HEK293 (cell line): ENCODE measurements around the gene CUL9.

Experiments
- GLI2 ChIP-seq: fragments of 450-650 bp; formaldehyde crosslinking; IDR thresholded peaks from 2 replicates; pipeline ENCODE4; 2017; ENCODE audit warnings: missing biosample characterization, missing genetic modification characterization, low read depth, borderline replicate concordance
- HOXD13 ChIP-seq: sonication (generic); formaldehyde crosslinking; IDR thresholded peaks from 2 replicates; pipeline ENCODE4 v1.8.0; 2022; ENCODE audit warnings: missing genetic modification reagents, borderline replicate concordance
- KLF1 ChIP-seq: fragments of 450-650 bp; formaldehyde crosslinking; IDR thresholded peaks from 2 replicates; pipeline ENCODE4 v1.5.1; 2016; ENCODE audit warnings: missing biosample characterization, missing genetic modification characterization
- KLF10 ChIP-seq: fragments of 450-650 bp; IDR thresholded peaks from 2 replicates; pipeline ENCODE4 v1.5.1; 2018; ENCODE audit warnings: missing biosample characterization, mild to moderate bottlenecking, missing genetic modification characterization
- MYNN ChIP-seq: fragments of 450-650 bp; formaldehyde crosslinking; IDR thresholded peaks from 2 replicates; pipeline ENCODE4 v1.5.1; 2016; ENCODE audit warnings: missing biosample characterization, missing genetic modification characterization, borderline replicate concordance
- OSR2 ChIP-seq: fragments of 450-650 bp; formaldehyde crosslinking; IDR thresholded peaks from 2 replicates; pipeline ENCODE4 v1.5.1; 2016; ENCODE audit warnings: missing biosample characterization, missing genetic modification characterization
- REPIN1 ChIP-seq: fragments of 450-650 bp; formaldehyde crosslinking; IDR thresholded peaks from 2 replicates; pipeline ENCODE4 v1.5.1; 2017; ENCODE audit warnings: missing biosample characterization, missing genetic modification characterization, low read depth
- ZBTB17 ChIP-seq: fragments of 450-650 bp; formaldehyde crosslinking; IDR thresholded peaks from 2 replicates; pipeline ENCODE4 v1.5.1; 2016; ENCODE audit warnings: missing biosample characterization, missing genetic modification characterization
- ZFP3 ChIP-seq: fragments of 450-650 bp; formaldehyde crosslinking; IDR thresholded peaks from 2 replicates; pipeline ENCODE4 v1.5.1; 2016; ENCODE audit warnings: low read depth, missing biosample characterization, missing genetic modification characterization
- ZFP69B ChIP-seq: fragments of 450-650 bp; formaldehyde crosslinking; IDR thresholded peaks from 2 replicates; pipeline ENCODE4 v1.5.1; 2016; ENCODE audit warnings: missing biosample characterization, missing genetic modification characterization
- ZNF211 ChIP-seq: fragments of 450-650 bp; formaldehyde crosslinking; IDR thresholded peaks from 2 replicates; pipeline ENCODE4 v1.5.1; 2016; ENCODE audit warnings: low read depth, missing biosample characterization, missing genetic modification characterization
- ZNF24 ChIP-seq: fragments of 450-650 bp; formaldehyde crosslinking; IDR thresholded peaks from 2 replicates; pipeline ENCODE4 v1.5.1; 2016; ENCODE audit warnings: missing biosample characterization, missing genetic modification characterization
- ZNF37A ChIP-seq: fragments of 450-650 bp; IDR thresholded peaks from 2 replicates; pipeline ENCODE4 v1.5.1; 2018; ENCODE audit warnings: missing biosample characterization, missing genetic modification characterization
- ZNF416 ChIP-seq: fragments of 450-650 bp; formaldehyde crosslinking; IDR thresholded peaks from 2 replicates; pipeline ENCODE4 v1.5.1; 2016; ENCODE audit warnings: missing biosample characterization, missing genetic modification characterization
- ZNF529 ChIP-seq: fragments of 450-650 bp; formaldehyde crosslinking; IDR thresholded peaks from 2 replicates; pipeline ENCODE4 v1.5.1; 2017; ENCODE audit warnings: missing genetic modification characterization, missing biosample characterization; ENCODE audit not compliant: insufficient replicate concordance
- ZNF544 ChIP-seq: fragments of 450-650 bp; formaldehyde crosslinking; IDR thresholded peaks from 2 replicates; pipeline ENCODE4 v1.5.0; 2017; ENCODE audit warnings: missing biosample characterization, missing genetic modification characterization
- ZNF558 ChIP-seq: fragments of 450-650 bp; formaldehyde crosslinking; IDR thresholded peaks from 2 replicates; pipeline ENCODE4 v1.5.1; 2016; ENCODE audit warnings: missing biosample characterization, missing genetic modification characterization
- ZNF561 ChIP-seq: fragments of 450-650 bp; IDR thresholded peaks from 2 replicates; pipeline ENCODE4 v1.5.1; 2018; ENCODE audit warnings: missing biosample characterization, missing genetic modification characterization, borderline replicate concordance
- ZNF571 ChIP-seq: fragments of 450-650 bp; formaldehyde crosslinking; IDR thresholded peaks from 2 replicates; pipeline ENCODE4 v1.5.0; 2017; ENCODE audit warnings: missing biosample characterization, missing genetic modification characterization
- ZNF624 ChIP-seq: fragments of 450-650 bp; formaldehyde crosslinking; IDR thresholded peaks from 2 replicates; pipeline ENCODE4 v1.5.1; 2017; ENCODE audit warnings: missing biosample characterization, missing genetic modification characterization
- ZNF654 ChIP-seq: fragments of 450-650 bp; formaldehyde crosslinking; IDR thresholded peaks from 2 replicates; pipeline ENCODE4 v1.5.1; 2016; ENCODE audit warnings: low read depth, missing biosample characterization, missing genetic modification characterization
- ZNF677 ChIP-seq: fragments of 450-650 bp; IDR thresholded peaks from 2 replicates; pipeline ENCODE4 v1.5.0; 2018; ENCODE audit warnings: missing biosample characterization, mild to moderate bottlenecking, missing genetic modification characterization, moderate library complexity
- ZNF707 ChIP-seq: fragments of 450-650 bp; formaldehyde crosslinking; IDR thresholded peaks from 2 replicates; pipeline ENCODE4 v1.5.1; 2016; ENCODE audit warnings: missing biosample characterization, missing genetic modification characterization
- ZNF785 ChIP-seq: fragments of 450-650 bp; formaldehyde crosslinking; IDR thresholded peaks from 2 replicates; pipeline ENCODE4 v1.5.1; 2016; ENCODE audit warnings: missing biosample characterization, missing genetic modification characterization
- ZSCAN30 ChIP-seq: fragments of 450-650 bp; IDR thresholded peaks from 2 replicates; pipeline ENCODE4 v1.5.1; 2018; ENCODE audit warnings: missing biosample characterization, mild to moderate bottlenecking, missing genetic modification characterization, moderate library complexity
- TF ChIP-seq, protein P1 (sequence below): fragments of 450-650 bp; formaldehyde crosslinking; IDR thresholded peaks from 2 replicates; pipeline ENCODE4 v1.5.1; 2017; ENCODE audit warnings: missing biosample characterization, missing genetic modification characterization
- TF ChIP-seq, protein P2 (sequence below): fragments of 450-650 bp; formaldehyde crosslinking; IDR thresholded peaks from 2 replicates; pipeline ENCODE4 v1.5.1; 2016; ENCODE audit warnings: missing biosample characterization, missing genetic modification characterization
- TF ChIP-seq, protein P3 (sequence below): fragments of 450-650 bp; formaldehyde crosslinking; IDR thresholded peaks from 2 replicates; pipeline ENCODE4 v1.5.1; 2017; ENCODE audit warnings: missing biosample characterization, missing genetic modification characterization
- TF ChIP-seq, protein P4 (sequence below): fragments of 450-650 bp; formaldehyde crosslinking; IDR thresholded peaks from 2 replicates; pipeline ENCODE4 v1.5.1; 2016; ENCODE audit warnings: missing biosample characterization, missing genetic modification characterization, low read depth
- TF ChIP-seq, protein P5 (sequence below): fragments of 450-650 bp; formaldehyde crosslinking; IDR thresholded peaks from 2 replicates; pipeline ENCODE4 v1.5.1; 2016; ENCODE audit warnings: missing biosample characterization, missing genetic modification characterization

The CUL9 gene

DNA sequence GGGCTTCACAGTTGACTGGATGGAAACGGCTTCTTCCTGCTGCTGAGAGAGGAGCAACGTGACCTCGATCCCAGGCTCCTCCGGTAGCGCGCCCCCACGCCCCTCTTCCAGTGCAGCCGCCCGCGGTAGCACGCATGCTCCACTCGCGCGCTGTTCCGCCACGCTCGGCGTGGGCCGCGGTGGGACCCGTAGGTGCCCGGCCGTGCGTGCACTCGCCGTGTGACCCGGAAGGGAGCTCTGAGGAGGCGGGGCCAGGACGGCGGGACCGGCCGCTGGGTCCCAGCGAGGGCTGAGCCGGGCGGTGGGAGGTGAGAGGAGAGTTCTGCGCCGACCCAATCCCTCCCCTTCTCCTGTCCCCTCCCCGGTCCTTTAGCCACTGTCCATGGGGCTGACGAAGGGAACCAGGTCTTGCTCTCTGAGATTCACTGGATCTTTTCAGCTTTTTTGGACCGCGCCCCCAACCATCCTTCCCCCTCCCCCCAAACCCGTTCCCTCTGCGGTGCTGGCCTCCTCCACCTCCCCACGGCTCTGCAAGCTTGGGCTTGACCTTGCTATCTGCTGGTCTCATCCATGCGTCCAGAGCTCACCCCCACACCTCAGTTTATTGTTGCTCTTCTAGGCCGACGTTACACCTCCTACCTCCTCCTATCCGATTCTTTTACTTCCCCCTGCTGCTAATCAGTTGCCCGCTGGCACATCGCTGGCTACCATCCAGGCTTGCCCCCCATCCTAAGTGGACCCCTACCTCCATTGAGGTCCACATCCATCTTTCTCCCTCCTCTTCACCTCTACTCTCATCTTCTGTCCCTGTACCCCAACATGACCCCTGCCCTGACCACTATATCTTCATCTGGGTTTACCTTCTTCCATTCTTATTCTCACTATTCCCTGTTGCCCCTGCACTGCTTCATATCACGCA is at the start of gene CUL9 (continued):
- TF ChIP-seq, protein P1, sequence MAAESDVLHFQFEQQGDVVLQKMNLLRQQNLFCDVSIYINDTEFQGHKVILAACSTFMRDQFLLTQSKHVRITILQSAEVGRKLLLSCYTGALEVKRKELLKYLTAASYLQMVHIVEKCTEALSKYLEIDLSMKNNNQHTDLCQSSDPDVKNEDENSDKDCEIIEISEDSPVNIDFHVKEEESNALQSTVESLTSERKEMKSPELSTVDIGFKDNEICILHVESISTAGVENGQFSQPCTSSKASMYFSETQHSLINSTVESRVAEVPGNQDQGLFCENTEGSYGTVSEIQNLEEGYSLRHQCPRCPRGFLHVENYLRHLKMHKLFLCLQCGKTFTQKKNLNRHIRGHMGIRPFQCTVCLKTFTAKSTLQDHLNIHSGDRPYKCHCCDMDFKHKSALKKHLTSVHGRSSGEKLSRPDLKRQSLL (tag by site-specific recombination) = no peak
- TF ChIP-seq ZNF707 (no peak), ZNF544 (tag by site-specific recombination) (no peak), REPIN1 (tag by site-specific recombination) (no peak), ZBTB17 (peak; percentile 61), ZNF211 (tag by site-specific recombination) (no peak), ZNF677 (tag by site-specific recombination) (no peak), GLI2 (tag by site-specific recombination) (no peak), ZNF558 (tag by site-specific recombination) (no peak), MYNN (tag by site-specific recombination) (no peak), ZNF624 (tag by site-specific recombination) (no peak), ZNF561 (tag by site-specific recombination) (peak; percentile 86; the same call in 1 of the 2 replicates), ZNF654 (tag by site-specific recombination) (no peak), ZNF529 (tag by site-specific recombination) (no peak), ZNF37A (no peak), ZNF24 (tag by site-specific recombination) (no peak), HOXD13 (CRISPR knock-in tag) (no peak), ZFP69B (tag by site-specific recombination) (peak; percentile 99), ZNF416 (tag by site-specific recombination) (no peak), ZSCAN30 (tag by site-specific recombination) (peak; percentile 79; the same call in 1 of the 2 replicates), KLF10 (0 out of 2 replicates have a peak, but pooled peaks have one; percentile 4), ZFP3 (tag by site-specific recombination) (no peak), OSR2 (tag by site-specific recombination) (peak; percentile 65), KLF1 (peak; percentile 31; the same call in 1 of the 2 replicates), ZNF785 (tag by site-specific recombination) (peak; percentile 93; the same call in 1 of the 2 replicates), ZNF571 (tag by site-specific recombination) (no peak)
- TF ChIP-seq, protein P2, sequence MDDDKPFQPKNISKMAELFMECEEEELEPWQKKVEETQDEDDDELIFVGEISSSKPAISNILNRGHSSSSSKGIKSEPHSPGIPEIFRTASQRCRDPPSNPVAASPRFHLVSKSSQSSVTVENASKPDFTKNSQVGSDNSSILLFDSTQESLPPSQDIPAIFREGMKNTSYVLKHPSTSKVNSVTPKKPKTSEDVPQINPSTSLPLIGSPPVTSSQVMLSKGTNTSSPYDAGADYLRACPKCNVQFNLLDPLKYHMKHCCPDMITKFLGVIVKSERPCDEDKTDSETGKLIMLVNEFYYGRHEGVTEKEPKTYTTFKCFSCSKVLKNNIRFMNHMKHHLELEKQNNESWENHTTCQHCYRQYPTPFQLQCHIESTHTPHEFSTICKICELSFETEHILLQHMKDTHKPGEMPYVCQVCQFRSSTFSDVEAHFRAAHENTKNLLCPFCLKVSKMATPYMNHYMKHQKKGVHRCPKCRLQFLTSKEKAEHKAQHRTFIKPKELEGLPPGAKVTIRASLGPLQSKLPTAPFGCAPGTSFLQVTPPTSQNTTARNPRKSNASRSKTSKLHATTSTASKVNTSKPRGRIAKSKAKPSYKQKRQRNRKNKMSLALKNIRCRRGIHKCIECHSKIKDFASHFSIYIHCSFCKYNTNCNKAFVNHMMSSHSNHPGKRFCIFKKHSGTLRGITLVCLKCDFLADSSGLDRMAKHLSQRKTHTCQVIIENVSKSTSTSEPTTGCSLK (tag by site-specific recombination) = no peak
- TF ChIP-seq, protein P3, sequence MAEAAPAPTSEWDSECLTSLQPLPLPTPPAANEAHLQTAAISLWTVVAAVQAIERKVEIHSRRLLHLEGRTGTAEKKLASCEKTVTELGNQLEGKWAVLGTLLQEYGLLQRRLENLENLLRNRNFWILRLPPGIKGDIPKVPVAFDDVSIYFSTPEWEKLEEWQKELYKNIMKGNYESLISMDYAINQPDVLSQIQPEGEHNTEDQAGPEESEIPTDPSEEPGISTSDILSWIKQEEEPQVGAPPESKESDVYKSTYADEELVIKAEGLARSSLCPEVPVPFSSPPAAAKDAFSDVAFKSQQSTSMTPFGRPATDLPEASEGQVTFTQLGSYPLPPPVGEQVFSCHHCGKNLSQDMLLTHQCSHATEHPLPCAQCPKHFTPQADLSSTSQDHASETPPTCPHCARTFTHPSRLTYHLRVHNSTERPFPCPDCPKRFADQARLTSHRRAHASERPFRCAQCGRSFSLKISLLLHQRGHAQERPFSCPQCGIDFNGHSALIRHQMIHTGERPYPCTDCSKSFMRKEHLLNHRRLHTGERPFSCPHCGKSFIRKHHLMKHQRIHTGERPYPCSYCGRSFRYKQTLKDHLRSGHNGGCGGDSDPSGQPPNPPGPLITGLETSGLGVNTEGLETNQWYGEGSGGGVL = peak; percentile 72
- TF ChIP-seq, protein P4, sequence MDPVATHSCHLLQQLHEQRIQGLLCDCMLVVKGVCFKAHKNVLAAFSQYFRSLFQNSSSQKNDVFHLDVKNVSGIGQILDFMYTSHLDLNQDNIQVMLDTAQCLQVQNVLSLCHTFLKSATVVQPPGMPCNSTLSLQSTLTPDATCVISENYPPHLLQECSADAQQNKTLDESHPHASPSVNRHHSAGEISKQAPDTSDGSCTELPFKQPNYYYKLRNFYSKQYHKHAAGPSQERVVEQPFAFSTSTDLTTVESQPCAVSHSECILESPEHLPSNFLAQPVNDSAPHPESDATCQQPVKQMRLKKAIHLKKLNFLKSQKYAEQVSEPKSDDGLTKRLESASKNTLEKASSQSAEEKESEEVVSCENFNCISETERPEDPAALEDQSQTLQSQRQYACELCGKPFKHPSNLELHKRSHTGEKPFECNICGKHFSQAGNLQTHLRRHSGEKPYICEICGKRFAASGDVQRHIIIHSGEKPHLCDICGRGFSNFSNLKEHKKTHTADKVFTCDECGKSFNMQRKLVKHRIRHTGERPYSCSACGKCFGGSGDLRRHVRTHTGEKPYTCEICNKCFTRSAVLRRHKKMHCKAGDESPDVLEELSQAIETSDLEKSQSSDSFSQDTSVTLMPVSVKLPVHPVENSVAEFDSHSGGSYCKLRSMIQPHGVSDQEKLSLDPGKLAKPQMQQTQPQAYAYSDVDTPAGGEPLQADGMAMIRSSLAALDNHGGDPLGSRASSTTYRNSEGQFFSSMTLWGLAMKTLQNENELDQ (tag by site-specific recombination) = no peak
- TF ChIP-seq, protein P5, sequence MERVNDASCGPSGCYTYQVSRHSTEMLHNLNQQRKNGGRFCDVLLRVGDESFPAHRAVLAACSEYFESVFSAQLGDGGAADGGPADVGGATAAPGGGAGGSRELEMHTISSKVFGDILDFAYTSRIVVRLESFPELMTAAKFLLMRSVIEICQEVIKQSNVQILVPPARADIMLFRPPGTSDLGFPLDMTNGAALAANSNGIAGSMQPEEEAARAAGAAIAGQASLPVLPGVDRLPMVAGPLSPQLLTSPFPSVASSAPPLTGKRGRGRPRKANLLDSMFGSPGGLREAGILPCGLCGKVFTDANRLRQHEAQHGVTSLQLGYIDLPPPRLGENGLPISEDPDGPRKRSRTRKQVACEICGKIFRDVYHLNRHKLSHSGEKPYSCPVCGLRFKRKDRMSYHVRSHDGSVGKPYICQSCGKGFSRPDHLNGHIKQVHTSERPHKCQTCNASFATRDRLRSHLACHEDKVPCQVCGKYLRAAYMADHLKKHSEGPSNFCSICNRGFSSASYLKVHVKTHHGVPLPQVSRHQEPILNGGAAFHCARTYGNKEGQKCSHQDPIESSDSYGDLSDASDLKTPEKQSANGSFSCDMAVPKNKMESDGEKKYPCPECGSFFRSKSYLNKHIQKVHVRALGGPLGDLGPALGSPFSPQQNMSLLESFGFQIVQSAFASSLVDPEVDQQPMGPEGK (tag by site-specific recombination) = peak; percentile 91
